ENCODE results near the gene RPS27L.

GRCh38 chr15:63187589-63188226 is 30.4 kb upstream of the RPS27L start:
- TF ChIP-seq, protein P1, sequence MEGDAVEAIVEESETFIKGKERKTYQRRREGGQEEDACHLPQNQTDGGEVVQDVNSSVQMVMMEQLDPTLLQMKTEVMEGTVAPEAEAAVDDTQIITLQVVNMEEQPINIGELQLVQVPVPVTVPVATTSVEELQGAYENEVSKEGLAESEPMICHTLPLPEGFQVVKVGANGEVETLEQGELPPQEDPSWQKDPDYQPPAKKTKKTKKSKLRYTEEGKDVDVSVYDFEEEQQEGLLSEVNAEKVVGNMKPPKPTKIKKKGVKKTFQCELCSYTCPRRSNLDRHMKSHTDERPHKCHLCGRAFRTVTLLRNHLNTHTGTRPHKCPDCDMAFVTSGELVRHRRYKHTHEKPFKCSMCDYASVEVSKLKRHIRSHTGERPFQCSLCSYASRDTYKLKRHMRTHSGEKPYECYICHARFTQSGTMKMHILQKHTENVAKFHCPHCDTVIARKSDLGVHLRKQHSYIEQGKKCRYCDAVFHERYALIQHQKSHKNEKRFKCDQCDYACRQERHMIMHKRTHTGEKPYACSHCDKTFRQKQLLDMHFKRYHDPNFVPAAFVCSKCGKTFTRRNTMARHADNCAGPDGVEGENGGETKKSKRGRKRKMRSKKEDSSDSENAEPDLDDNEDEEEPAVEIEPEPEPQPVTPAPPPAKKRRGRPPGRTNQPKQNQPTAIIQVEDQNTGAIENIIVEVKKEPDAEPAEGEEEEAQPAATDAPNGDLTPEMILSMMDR (conservative IDR thresholded peaks at IDR 0.05), result no peak
- no peak for TF ChIP-seq EZH2 (IDR thresholded peaks at IDR 0.05; ENCODE audit: low read depth)
